SK-N-MC (cell line): Measurements from ENCODE around the gene PLD5.

Experiments
- DNase-seq: peaks from one replicate; pipeline ENCODE4 v3.0.0-alpha.2; 2011; ENCODE audit warnings: low read depth, low spot score
- H3K27ac ChIP-seq: fragments of 200-600 bp; sonication (generic); 2 replicates; pipeline ENCODE4 v1.5.1; 2016; ENCODE audit warnings: mixed run types
- H3K36me3 ChIP-seq: fragments of 200-600 bp; sonication (generic); 2 replicates; pipeline ENCODE4 v1.6.1; 2017; ENCODE audit warnings: antibody characterized with exemption, low read length, mixed read lengths; ENCODE audit not compliant: insufficient read depth
- H3K4me3 ChIP-seq: fragments of 200-600 bp; sonication (generic); 2 replicates; pipeline ENCODE4 v1.5.1; 2016
- H3K9ac ChIP-seq: fragments of 200-600 bp; sonication (generic); 2 replicates; pipeline ENCODE4 v1.8.0; 2017; ENCODE audit warnings: mixed run types, mixed read lengths; ENCODE audit not compliant: insufficient read length
- H3K9me3 ChIP-seq: fragments of 200-600 bp; sonication (generic); 2 replicates; pipeline ENCODE4 v1.6.1; 2017; ENCODE audit warnings: low read depth, mild to moderate bottlenecking, antibody characterized with exemption, low read length, moderate library complexity, mixed read lengths
- EZH2 ChIP-seq: fragments of 200-600 bp; sonication (generic); IDR thresholded peaks from one replicate; pipeline ENCODE4 v1.6.1; 2017; ENCODE audit warnings: antibody characterized with exemption
- FOXP2 ChIP-seq: optimal IDR thresholded peaks from 2 replicates; pipeline ENCODE3; 2011; ENCODE audit warnings: mild to moderate bottlenecking, moderate library complexity; ENCODE audit not compliant: insufficient read depth; ENCODE audit errors: extremely low read length, control extremely low read depth
- POLR2AphosphoS5 ChIP-seq: IDR thresholded peaks from 2 replicates; pipeline ENCODE4 v1.6.1; 2012; ENCODE audit warnings: mild to moderate bottlenecking, low read depth, low read length, borderline replicate concordance

The PLD5 gene

GRCh38 chr1:242522996-242523718 lies 1.3 kb downstream of the PLD5 start:
- peak overlapping the region; percentile 86 for H3K4me3 ChIP-seq
- DNase-seq: no peak
- no peaks in the 10 kb centered on the region for H3K9me3 ChIP-seq
- no peak overlapping the region for H3K27ac ChIP-seq
- TF ChIP-seq FOXP2 (no peak), POLR2AphosphoS5 (no peak), EZH2 (no peak)
- H3K9ac ChIP-seq: no peak overlapping the region
- no peaks in the 10 kb centered on the region for H3K36me3 ChIP-seq

DNA sequence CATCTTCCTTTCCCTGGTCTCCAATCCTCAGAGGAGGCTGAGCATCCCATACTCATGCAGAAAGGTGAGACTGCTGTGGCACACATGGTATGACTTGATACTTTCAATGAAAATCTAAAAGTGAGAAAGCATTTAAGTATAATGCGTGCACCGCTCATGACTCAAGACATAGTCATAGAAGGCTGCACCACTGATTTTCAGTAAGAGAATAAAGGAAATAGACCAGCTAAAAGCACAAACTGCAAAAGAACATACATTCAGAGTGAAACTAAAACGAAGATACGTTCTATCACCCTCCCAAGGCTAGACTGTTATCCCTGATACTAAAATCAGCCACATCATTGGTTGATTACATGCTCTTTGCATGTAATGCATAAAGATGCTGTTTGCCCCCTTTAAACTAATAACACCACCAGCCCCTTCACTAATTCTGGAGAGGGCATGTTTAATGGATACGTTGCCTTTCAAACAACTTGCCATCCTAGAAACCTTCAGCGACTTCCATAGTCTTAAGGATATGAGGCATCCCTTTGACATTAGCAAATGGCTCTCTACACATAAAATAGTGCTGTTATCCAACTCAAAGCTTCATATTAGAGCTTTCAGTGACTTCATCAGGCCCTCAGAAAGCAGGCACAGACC lies 2.1 kb downstream of the PLD5 start:
- TF ChIP-seq EZH2 (no peak), POLR2AphosphoS5 (no peak)
- no peak overlapping the region for H3K27ac ChIP-seq
- H3K4me3 ChIP-seq: no peak overlapping the region
- H3K36me3 ChIP-seq: no peaks in the 10 kb centered on the region
- no peaks in the 10 kb centered on the region for H3K9me3 ChIP-seq
- DNase-seq: no peak
- no peak overlapping the region for H3K9ac ChIP-seq

- no peaks in the 10 kb centered on the region for H3K9me3 ChIP-seq
- DNase-seq: no peak
- TF ChIP-seq FOXP2 (no peak), POLR2AphosphoS5 (no peak), EZH2 (no peak)
- H3K36me3 ChIP-seq: no peaks in the 10 kb centered on the region
- H3K27ac ChIP-seq: no peak overlapping the region
- no peak overlapping the region for H3K9ac ChIP-seq
- no peak overlapping the region for H3K4me3 ChIP-seq
These were observed 8.9 kb downstream of the PLD5 start for GRCh38 chr1:242515555-242515954.

DNA sequence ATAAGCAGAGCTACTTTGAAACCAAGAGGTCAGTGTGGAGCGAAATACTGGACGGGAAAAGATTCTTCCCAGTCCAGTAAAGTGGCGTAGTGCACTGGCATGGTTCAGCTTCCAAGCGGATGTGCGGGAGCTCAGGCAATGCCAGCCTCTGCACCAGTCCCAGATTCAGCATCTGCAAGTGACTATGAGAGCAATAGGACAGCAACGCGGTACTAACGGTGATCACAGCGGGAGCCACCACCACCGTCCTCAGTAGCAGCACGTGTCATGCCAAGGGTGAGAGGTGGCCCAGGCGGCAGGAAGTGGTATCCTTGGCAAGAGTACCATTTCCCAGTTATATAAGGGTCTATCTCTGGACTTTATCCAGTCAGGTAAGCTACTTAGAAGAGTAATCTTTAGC lies 17.8 kb downstream of the PLD5 start:
- no peaks in the 10 kb centered on the region for H3K36me3 ChIP-seq
- no peak for DNase-seq
- H3K9me3 ChIP-seq: no peaks in the 10 kb centered on the region
- no peak overlapping the region for H3K4me3 ChIP-seq
- TF ChIP-seq FOXP2: no peak
- TF ChIP-seq POLR2AphosphoS5: no peak
- TF ChIP-seq EZH2: no peak
- no peak overlapping the region for H3K9ac ChIP-seq
- no peak overlapping the region for H3K27ac ChIP-seq

GRCh38 chr1:242489545-242489944 lies 35.0 kb downstream of the PLD5 start:
- DNase-seq: no peak
- TF ChIP-seq EZH2 (no peak), FOXP2 (no peak), POLR2AphosphoS5 (no peak)
- Histone ChIP-seq H3K36me3 (no peaks in the 10 kb centered on the region), H3K9me3 (no peaks in the 10 kb centered on the region), H3K4me3 (no peak overlapping the region), H3K9ac (no peak overlapping the region), H3K27ac (no peak overlapping the region)

DNA sequence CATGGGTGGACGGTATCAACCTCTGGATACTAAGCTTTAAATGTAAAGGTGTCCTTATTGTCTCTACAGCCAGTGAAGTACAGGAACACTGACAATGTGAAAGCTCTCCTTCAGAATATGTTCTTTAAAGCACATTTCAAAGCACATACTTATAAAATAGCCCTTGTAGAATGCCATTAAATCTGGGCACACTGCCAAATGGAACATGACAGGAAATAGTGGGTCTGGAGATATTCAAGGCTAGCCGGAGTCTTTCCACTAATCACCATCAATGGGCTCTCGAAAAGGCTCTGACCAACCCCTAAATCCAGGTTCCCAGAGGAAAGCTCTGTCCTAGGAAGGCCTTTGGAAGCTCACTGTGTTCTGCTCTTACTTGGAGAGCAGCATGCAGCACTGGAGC lies 46.6 kb downstream of the PLD5 start:
- Histone ChIP-seq H3K36me3 (no peaks in the 10 kb centered on the region), H3K9me3 (no peaks in the 10 kb centered on the region), H3K9ac (no peak overlapping the region), H3K27ac (no peak overlapping the region), H3K4me3 (no peak overlapping the region)
- DNase-seq: peak; percentile 55
- TF ChIP-seq FOXP2 (no peak), EZH2 (no peak), POLR2AphosphoS5 (no peak)

GRCh38 chr1:242470774-242471173 lies 53.7 kb downstream of the PLD5 start:
- no peak overlapping the region for H3K4me3 ChIP-seq
- no peak overlapping the region for H3K9ac ChIP-seq
- DNase-seq: no peak
- no peaks in the 10 kb centered on the region for H3K9me3 ChIP-seq
- H3K27ac ChIP-seq: no peak overlapping the region
- TF ChIP-seq FOXP2 (no peak), POLR2AphosphoS5 (no peak)
- no peaks in the 10 kb centered on the region for H3K36me3 ChIP-seq

- no peak overlapping the region for H3K9ac ChIP-seq
- H3K9me3 ChIP-seq: no peaks in the 10 kb centered on the region
- 0 out of 2 replicates have a peak overlapping the region, but pooled peaks have one; percentile 10 for H3K27ac ChIP-seq
- no peak for DNase-seq
- no peak for TF ChIP-seq EZH2
- no peak for TF ChIP-seq POLR2AphosphoS5
- TF ChIP-seq FOXP2: no peak
- no peaks in the 10 kb centered on the region for H3K36me3 ChIP-seq
- peak overlapping the region; percentile 31; the same call in 1 of the 2 replicates for H3K4me3 ChIP-seq
These were observed 55.7 kb downstream of the PLD5 start for GRCh38 chr1:242468784-242469183.

- Histone ChIP-seq H3K9me3 (no peaks in the 10 kb centered on the region), H3K4me3 (no peak overlapping the region), H3K9ac (no peak overlapping the region), H3K27ac (0 out of 2 replicates have a peak overlapping the region, but pooled peaks have one; percentile 10), H3K36me3 (no peaks in the 10 kb centered on the region)
- no peak for TF ChIP-seq POLR2AphosphoS5
- TF ChIP-seq EZH2: no peak
- no peak for TF ChIP-seq FOXP2
- peak; percentile 50 for DNase-seq
These were observed 56.8 kb downstream of the PLD5 start for GRCh38 chr1:242467556-242468145.
